IPS-18c (cell line): ENCODE results near the gene CCDC34.
"Not testable (repeated sequence)": the region's sequence is repeated elsewhere in the genome, so short reads cannot be mapped to it uniquely, and the experiment has no call there.

Experiments
- H3K4me3 ChIP-seq: 2 replicates; pipeline ENCODE4 v1.7.0; 2013; ENCODE audit warnings: low read depth, mild to moderate bottlenecking, low read length, moderate library complexity; ENCODE audit not compliant: insufficient read depth
- H3K9me3 ChIP-seq: one replicate; pipeline ENCODE4 v1.6.1; 2013; ENCODE audit warnings: mild to moderate bottlenecking, low read length, moderate library complexity; ENCODE audit not compliant: control insufficient read depth, insufficient read depth

CCDC34 gene

DNA sequence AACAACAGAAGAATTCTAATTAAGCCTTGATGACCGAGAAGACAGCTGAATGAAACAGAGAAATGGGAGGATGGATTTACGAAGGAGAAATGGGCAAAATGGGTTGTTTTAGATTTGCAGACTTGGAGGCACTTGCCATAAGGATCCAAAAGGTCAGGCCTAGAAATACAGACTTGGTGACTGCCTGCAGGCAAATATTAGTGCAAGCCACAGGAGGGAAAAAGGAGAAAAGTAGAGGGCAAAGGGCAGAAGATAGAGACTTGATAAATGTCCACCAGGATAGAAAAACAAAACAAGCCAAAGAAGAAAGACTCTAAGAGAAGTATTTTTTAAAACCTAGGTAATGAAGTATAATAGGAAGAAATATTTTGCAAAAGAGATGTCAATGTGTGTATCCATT lies 13.1 kb downstream of the CCDC34 start:
- H3K4me3 ChIP-seq, result no peak overlapping the region
- H3K9me3 ChIP-seq, result no peaks in the 10 kb centered on the region

DNA sequence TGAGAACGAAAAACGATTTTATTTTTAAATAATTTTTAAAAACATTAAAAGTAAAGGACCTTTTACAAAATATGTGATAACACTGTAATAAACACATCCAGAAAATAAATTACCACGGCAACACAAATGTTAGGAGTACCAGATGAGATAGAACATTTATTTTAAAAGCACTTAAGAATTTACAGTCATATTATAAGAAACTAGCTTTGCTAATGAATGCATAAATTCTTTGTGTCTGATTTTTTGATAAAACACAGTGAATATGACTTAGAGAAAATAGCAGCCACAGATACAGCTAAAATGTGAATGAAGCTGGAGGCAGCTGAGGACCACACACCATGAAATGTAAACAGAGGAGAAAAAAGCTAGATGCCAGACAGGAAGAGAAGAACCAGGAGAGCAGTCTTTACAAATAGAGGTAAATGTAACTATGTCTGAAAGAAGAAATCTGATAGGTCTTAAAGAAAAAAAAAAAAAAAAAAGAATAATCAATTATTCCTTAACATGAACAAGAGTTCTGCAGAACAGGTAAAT lies 14.6 kb downstream of the CCDC34 start:
- no peak overlapping the region for H3K4me3 ChIP-seq
- H3K9me3 ChIP-seq, result no peaks in the 10 kb centered on the region

- H3K4me3 ChIP-seq, result no peak overlapping the region
Observed at GRCh38 chr11:27347359-27348339, 15.4 kb downstream of the CCDC34 start.

DNA sequence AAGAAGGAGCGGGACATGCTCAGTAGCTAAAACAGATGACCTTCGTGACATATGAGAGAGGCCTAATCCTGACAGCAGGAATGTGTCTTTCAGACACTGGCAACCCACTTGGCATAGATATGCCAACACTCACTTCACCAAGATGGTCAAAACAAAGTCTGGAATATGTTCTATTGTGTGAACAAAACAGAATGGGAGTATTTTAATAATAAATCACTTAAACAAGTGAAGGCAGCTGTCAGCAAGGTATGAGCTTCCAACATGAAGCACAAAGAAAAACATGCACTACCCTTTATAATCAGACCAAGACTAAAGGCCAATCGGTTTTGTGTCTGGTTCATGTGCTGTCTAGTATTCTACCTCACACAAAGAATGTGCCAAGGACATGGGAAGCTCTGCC lies 23.1 kb downstream of the CCDC34 start:
- no peaks in the 10 kb centered on the region for H3K9me3 ChIP-seq

More at GRCh38 chr11:27347359-27348339, 15.4 kb downstream of the CCDC34 start:
- H3K9me3 ChIP-seq, result no peaks in the 10 kb centered on the region

GRCh38 chr11:27334764-27335163 lies 28.3 kb downstream of the CCDC34 start:
- H3K4me3 ChIP-seq, result not testable (repeated sequence)

More for the DNA sequence above, 23.1 kb downstream of the CCDC34 start:
- H3K4me3 ChIP-seq, result no peak overlapping the region

GRCh38 chr11:27331981-27332380 lies 31.0 kb downstream of the CCDC34 start:
- H3K4me3 ChIP-seq, result no peak overlapping the region
- H3K9me3 ChIP-seq, result no peaks in the 10 kb centered on the region

More at GRCh38 chr11:27334764-27335163, 28.3 kb downstream of the CCDC34 start:
- H3K9me3 ChIP-seq, result not testable (repeated sequence)

DNA sequence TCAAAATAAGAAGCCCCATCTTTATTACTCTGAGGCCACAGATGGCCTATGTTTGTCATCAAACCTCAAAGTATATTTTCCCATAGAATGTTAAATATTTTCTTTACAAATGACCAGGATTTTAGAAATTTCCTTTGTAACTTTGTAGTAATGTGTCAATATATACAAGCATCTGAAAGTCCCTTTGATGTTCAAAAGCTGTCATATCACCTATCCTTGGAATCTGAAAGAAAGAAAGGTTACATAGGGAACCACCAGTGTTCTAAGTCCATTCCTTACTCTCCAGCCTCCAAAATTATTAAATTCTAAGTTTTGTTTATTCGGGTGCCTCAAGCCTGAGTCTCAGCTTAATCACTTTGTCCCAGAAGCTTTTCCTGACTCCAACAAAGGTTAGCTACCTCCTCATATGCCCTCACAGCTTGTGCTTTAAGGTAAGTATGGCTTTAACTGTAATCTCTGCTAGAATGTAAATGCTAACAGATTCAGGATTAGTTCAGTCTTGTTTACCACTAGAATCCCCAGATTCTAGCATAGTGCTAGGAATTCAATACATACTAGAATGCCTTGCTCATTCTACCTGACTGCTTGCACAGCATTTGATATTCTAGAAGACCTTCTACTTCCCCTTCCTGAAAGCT lies 32.3 kb downstream of the CCDC34 start:
- H3K9me3 ChIP-seq, result no peaks in the 10 kb centered on the region
- H3K4me3 ChIP-seq, result no peak overlapping the region

DNA sequence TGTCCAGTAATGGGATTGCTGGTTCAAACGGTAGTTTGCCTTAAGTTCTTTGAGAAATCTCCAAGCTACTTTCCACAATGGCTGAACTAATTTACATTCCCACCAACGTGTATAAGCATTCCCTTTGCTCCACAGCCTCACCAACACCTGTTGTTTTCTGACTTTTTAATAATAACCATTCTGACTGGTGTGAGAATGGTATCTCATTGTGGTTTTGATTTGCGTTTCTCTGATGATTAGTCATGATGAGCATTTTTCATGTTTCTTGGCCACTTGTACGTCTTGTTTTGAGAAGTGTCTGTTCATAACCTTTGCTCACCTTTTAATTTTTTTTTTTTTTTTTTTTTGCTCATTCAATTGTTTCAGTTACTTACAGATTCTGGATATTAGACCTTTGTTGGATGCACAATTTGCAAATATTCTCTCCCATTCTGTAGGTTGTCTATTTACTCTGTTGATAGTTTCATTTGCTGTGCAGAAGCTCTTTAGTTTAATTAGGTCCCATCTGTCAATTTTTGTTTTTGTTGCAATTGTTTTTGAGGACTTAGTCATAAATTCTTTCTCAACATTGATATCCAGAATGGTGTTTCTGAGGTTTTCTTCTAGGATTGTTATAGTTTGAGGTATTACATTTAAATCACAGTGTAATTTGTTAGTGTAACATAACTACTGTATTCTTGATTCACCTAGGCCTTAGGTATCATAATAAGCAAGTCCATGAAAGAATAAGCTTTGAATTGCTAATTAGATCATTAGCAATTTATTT lies 33.0 kb downstream of the CCDC34 start:
- H3K9me3 ChIP-seq, result no peaks in the 10 kb centered on the region
- H3K4me3 ChIP-seq, result no peak overlapping the region

DNA sequence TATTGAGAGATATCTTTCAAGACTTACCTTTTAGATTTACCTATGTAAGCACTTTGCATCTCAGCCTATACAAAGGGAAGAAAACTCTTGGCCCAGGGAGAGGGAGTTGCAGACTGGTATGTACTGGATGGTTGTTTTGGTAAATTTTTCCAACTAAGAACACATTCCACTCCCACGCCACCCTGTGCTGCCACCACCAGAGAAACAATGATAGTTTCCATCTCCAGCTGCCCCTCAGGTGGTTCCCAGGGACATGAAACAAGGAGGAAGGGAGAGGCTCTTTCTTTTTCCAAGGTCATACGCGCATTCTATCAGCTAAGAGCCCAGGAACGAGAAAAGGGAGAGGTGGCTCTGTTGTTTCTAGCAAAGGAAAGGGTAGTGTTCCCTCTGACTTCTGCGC lies 34.4 kb downstream of the CCDC34 start:
- Histone ChIP-seq H3K9me3 (no peaks in the 10 kb centered on the region), H3K4me3 (no peak overlapping the region)

GRCh38 chr11:27327064-27327463 lies 36.0 kb downstream of the CCDC34 start:
- H3K9me3 ChIP-seq, H3K4me3 ChIP-seq: not testable (repeated sequence)

- H3K4me3 ChIP-seq, H3K9me3 ChIP-seq: not testable (repeated sequence)
Observed at GRCh38 chr11:27322196-27322595, 40.8 kb downstream of the CCDC34 start.

- H3K9me3 ChIP-seq, H3K4me3 ChIP-seq: not testable (repeated sequence)
Observed at GRCh38 chr11:27321340-27321739, 41.7 kb downstream of the CCDC34 start.

- Histone ChIP-seq H3K9me3 (no peaks in the 10 kb centered on the region), H3K4me3 (no peak overlapping the region)
Observed at GRCh38 chr11:27319072-27319471, 43.9 kb downstream of the CCDC34 start.

GRCh38 chr11:27317751-27318150 lies 45.3 kb downstream of the CCDC34 start:
- Histone ChIP-seq H3K4me3 (no peak overlapping the region), H3K9me3 (no peaks in the 10 kb centered on the region)

DNA sequence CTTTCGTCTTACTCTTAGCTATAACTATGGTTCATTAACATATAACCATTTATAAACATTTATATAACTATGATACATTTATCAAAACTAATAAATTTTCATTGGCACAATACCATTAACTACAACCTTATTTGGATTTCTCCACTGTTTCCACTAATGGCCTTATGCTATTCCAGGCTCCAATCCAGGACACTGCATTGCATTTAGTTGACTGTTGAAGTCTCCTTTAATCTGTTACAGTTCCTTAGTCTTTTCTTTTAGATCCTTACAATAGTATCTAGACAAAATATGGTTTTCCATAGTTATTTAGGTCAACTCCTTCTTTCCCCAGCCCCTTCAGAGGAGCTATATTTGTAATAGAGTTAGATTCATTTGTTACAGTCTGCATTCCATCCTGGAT lies 47.2 kb downstream of the CCDC34 start:
- H3K9me3 ChIP-seq, result no peaks in the 10 kb centered on the region

DNA sequence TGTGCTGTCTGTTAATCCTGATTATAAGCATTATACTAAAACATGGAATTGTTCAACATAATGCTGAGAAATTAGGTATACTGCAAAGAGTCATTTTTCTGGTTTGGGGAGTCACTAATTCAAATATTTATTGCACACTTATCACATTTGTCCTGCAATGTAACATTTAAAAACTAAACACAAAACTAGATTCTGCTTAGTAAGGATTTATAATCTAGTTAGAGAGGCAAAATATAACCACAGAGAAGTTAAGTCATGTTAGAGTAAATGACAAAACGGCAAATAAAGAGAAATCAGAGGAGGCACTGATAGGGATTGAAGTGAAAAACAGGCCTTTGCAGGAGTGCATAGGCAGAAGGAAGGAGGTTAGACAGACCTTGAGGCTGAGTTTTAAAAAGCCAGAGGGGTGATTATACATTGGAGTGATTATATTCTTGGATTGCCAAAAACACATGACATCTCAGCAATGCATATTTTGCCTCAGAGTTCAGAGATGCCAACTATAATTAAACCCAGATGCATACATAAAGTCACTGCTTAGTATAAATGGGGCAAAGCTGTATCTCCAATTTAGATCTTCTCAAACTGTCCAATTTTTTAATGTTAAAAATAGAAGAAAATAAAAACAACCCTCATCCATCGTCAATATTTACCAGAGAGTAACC lies 49.7 kb downstream of the CCDC34 start:
- H3K9me3 ChIP-seq, result no peaks in the 10 kb centered on the region
- H3K4me3 ChIP-seq, result no peak overlapping the region

More for the DNA sequence above, 47.2 kb downstream of the CCDC34 start:
- H3K4me3 ChIP-seq, result no peak overlapping the region

- Histone ChIP-seq H3K9me3 (no peaks in the 10 kb centered on the region), H3K4me3 (no peak overlapping the region)
Observed at GRCh38 chr11:27312110-27312509, 50.9 kb downstream of the CCDC34 start.
